Measurements from ENCODE around the gene TSC22D1. TPM values are rescaled to one million over a fixed set of nuclear protein-coding genes. Genes with fewer than 3 reads are reported as not detected.

TSC22D1 gene
- total RNA-seq, 4 donors from 2014 or later, result 70.1 to 194 (median 152) TPM

- Histone ChIP-seq H3K36me3 (no peaks in the 10 kb centered on the region), H3K4me1 (peaks cover 0 to 9% (median 0%) of the 10 kb centered on the region in 4 donors), H3K9me3 (no peaks in the 10 kb centered on the region), H3K27me3 (no peaks in the 10 kb centered on the region), H3K4me3 (no peak overlapping the region), H3K27ac (no peak overlapping the region)
- no peak for DNase-seq
- no peak for TF ChIP-seq POLR2A (IDR thresholded peaks at IDR 0.05)
- TF ChIP-seq CTCF (IDR thresholded peaks at IDR 0.05), result no peak
These were observed 189.1 kb downstream of the TSC22D1 start for GRCh38 chr13:44386913-44387556.

GRCh38 chr13:44385847-44386246 is 190.3 kb downstream of the TSC22D1 start:
- no peaks in the 10 kb centered on the region for H3K9me3 ChIP-seq
- H3K36me3 ChIP-seq, result no peaks in the 10 kb centered on the region
- no peak overlapping the region for H3K27ac ChIP-seq
- no peak for TF ChIP-seq CTCF (IDR thresholded peaks at IDR 0.05)
- no peak for TF ChIP-seq POLR2A (IDR thresholded peaks at IDR 0.05)
- peaks cover 0 to 9% (median 0%) of the 10 kb centered on the region in 4 donors for H3K4me1 ChIP-seq
- no peaks in the 10 kb centered on the region for H3K27me3 ChIP-seq
- H3K4me3 ChIP-seq, result no peak overlapping the region
- no peak for DNase-seq

GRCh38 chr13:44385401-44385800 is 190.7 kb downstream of the TSC22D1 start:
- Histone ChIP-seq H3K4me1 (peaks cover 0 to 9% (median 0%) of the 10 kb centered on the region in 4 donors), H3K27me3 (no peaks in the 10 kb centered on the region), H3K27ac (no peak overlapping the region), H3K4me3 (no peak overlapping the region), H3K9me3 (no peaks in the 10 kb centered on the region), H3K36me3 (no peaks in the 10 kb centered on the region)
- TF ChIP-seq POLR2A (IDR thresholded peaks at IDR 0.05) (no peak), CTCF (IDR thresholded peaks at IDR 0.05) (no peak)
- DNase-seq, result no peak

GRCh38 chr13:44384778-44385177 is 191.4 kb downstream of the TSC22D1 start:
- no peak for DNase-seq
- Histone ChIP-seq H3K4me1 (peaks cover 0 to 9% (median 0%) of the 10 kb centered on the region in 4 donors), H3K36me3 (no peaks in the 10 kb centered on the region), H3K27ac (no peak overlapping the region), H3K27me3 (no peaks in the 10 kb centered on the region), H3K9me3 (no peaks in the 10 kb centered on the region), H3K4me3 (no peak overlapping the region)
- TF ChIP-seq CTCF (IDR thresholded peaks at IDR 0.05) (no peak), POLR2A (IDR thresholded peaks at IDR 0.05) (no peak)

- Histone ChIP-seq H3K4me1 (peaks cover 0 to 13% (median 0%) of the 10 kb centered on the region in 4 donors), H3K27me3 (no peaks in the 10 kb centered on the region), H3K27ac (no peak overlapping the region), H3K9me3 (no peaks in the 10 kb centered on the region), H3K36me3 (no peaks in the 10 kb centered on the region), H3K4me3 (no peak overlapping the region)
- DNase-seq, result no peak
- TF ChIP-seq POLR2A (IDR thresholded peaks at IDR 0.05) (no peak), CTCF (IDR thresholded peaks at IDR 0.05) (no peak)
These were observed 192.2 kb downstream of the TSC22D1 start for GRCh38 chr13:44383945-44384344.

Measured in Peyer's patch (tissue), 4 donors.